Suprapubic skin (tissue), 4 donors: Measurements from ENCODE around the gene FBXW12.

Experiments used
- CTCF ChIP-seq, 2 donors: fragments of 200-600 bp in 1 of 2; fragments of 450-650 bp in 1 of 2; sonication (generic) in 1 of 2; IDR thresholded peaks; one replicate each; pipeline ENCODE4 v1.5.1; 2016 to 2019; ENCODE audit warnings: antibody characterized with exemption in 2 of 2, mild to moderate bottlenecking in 1 of 2, moderate library complexity in 1 of 2
- POLR2A ChIP-seq, 2 donors: fragments of 450-650 bp; IDR thresholded peaks; one replicate each; pipeline ENCODE4 v1.6.1; 2017; ENCODE audit warnings: antibody characterized with exemption in 2 of 2, mild to moderate bottlenecking in 2 of 2, moderate library complexity in 2 of 2
- POLR2AphosphoS5 ChIP-seq, 3 donors: sonication (generic); formaldehyde crosslinking; IDR thresholded peaks; one replicate each; pipeline ENCODE4 v1.6.1; 2017; ENCODE audit warnings: antibody characterized with exemption in 3 of 3

DNA sequence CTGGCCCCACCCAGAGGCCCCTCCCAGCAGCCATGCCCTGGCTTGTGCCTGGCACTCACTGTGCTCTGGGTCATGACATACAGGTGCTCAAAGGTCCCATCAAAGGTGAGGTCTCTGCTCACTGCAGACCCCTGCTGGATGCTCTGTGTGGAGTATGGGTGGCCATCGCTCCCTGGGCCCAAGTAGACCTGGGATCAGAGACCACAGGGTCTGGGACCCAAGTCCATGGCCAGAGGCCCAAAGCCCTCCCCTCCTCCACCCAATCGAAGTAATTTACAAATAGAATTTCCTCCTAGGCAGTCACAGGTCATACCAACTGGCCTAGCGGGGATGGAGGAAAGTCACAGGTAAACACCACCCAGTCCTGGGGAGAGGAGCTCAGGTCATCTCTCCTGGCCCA lies 50.3 kb downstream of the FBXW12 start:
- TF ChIP-seq POLR2A (IDR thresholded peaks at IDR 0.05) (no peak), POLR2AphosphoS5 (IDR thresholded peaks at IDR 0.05) (no peak), CTCF (IDR thresholded peaks at IDR 0.05) (no peak)
